HPDE6-E6E7 (cell line): ENCODE results near the gene CREBRF.
"Not testable (repeated sequence)": the region's sequence is repeated elsewhere in the genome, so short reads cannot be mapped to it uniquely, and the experiment has no call there.

Experiments
- DNase-seq: peaks from one replicate; pipeline ENCODE4 v3.0.0; 2011; ENCODE audit warnings: missing footprints; ENCODE audit errors: extremely low spot score

Gene CREBRF

DNA sequence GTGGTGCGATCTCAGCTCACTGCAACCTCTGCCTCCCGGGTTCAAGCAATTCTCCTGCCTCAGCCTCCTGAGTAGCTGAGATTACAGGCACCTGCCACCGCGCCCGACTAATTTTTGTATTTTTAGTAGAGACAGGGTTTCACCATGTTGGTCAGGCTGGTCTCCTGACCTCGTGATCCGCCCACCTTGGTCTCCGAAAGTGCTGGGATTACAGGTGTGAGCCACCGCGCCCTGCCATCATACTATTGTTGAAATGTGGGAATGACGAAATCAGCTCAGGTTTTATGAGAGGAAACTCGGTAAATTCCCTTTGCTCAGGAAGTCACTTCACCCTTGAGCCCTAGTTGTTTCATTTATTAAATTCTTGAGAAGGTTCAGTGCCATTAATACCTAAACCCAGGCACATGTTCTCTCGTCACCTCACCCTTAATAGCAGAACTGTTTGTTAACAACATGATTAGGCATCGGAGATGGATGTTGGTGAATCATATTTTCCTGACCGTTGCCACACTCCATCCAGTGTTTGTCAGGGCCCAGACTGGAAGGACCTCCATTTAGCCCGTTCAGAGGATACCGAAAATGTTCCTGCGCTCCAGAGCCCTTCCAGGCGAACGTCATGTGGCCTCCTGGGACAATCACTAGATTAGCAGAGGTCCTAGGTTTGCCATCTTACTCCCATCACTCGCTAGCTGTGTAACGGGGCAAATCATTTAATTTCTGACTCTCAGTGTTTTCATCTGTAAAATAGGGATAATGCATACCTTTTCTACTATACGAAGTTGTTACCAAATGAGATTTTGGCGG is 20.0 kb upstream of the CREBRF start:
- no peak for DNase-seq

- DNase-seq = no peak
Observed at GRCh38 chr5:173039188-173039587, 17.0 kb upstream of the CREBRF start.

DNA sequence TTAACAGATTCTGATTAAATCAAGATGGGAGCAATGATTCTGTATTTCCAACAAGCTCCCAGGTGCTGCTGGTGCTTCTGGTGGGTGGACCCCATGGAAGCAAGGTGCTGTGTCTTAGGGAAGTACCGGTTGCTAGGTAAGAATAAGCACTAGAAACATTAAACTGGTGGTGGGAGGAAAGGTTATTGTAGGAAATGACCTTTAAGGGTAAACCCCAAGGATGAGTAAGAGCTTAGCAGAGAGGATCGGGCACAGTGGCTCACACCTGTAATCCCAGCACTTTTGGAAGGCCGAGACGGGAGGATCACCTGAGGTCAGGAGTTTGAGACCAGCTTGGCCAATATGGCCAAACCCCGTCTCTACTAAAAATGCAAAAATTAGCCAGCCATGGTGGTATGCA is 16.2 kb upstream of the CREBRF start:
- no peak for DNase-seq

DNA sequence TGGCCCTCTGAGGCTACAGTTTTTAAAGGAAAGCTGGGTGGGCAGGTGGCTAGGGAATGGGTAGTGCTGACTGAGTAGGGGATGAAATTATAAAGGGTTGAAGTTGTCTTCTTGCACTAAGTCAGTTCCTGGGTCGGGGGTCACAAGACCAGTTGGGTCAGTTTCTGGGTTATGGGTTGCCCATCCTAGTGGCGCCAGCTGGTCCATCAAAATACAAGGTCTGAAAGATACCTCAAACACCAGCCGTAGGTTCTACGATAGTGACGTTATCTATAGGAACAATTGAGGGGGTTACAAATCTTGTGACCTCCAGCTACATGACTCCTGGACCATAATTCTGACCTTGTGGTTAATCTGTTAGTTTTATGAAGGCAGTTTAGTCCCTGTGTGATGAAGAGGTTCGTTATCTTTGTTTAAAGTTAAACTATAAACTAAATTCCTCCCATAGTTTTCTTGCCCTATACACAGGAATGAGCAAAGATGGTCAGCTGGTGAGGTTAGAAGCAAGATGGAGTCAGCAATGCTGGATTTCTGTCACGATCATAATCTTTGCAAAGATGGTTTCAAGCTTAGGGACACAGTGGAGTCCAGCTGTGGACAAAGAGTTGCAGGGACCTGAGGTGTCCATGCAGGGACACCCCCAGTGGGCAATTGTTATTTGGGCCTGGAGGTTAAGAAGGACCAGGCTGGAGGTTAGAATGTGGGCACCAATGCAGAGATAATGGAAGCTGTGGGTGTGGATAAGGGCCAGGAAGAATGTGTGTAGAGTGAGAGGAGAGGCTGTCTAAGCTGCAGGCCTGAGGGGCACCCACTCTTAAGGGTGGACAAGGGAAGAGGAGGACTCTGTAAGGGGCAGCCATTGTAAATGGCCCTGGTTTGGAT is 14.0 kb upstream of the CREBRF start:
- DNase-seq = no peak

DNA sequence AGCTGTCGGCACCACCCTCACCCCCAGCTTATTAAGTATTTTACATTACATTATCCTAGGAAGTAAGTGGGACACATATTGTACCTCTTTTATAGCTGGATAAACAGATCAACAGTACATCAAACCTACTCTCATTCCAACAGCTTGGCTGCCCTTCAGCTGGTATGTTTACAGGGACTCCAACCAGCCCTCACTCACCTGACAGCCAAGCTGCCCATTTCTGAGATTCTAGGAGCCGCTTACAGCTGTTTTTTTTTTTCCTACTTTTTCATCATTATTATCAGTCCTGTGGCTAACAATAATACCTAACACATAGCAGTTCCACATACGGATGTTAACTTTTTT is 13.4 kb upstream of the CREBRF start:
- DNase-seq = no peak

- DNase-seq = no peak
Observed at GRCh38 chr5:173045474-173045873, 10.7 kb upstream of the CREBRF start.

GRCh38 chr5:173047096-173047837 is 8.9 kb upstream of the CREBRF start:
- not testable (repeated sequence) for DNase-seq

GRCh38 chr5:173047838-173048105 is 8.4 kb upstream of the CREBRF start:
- DNase-seq = no peak

DNA sequence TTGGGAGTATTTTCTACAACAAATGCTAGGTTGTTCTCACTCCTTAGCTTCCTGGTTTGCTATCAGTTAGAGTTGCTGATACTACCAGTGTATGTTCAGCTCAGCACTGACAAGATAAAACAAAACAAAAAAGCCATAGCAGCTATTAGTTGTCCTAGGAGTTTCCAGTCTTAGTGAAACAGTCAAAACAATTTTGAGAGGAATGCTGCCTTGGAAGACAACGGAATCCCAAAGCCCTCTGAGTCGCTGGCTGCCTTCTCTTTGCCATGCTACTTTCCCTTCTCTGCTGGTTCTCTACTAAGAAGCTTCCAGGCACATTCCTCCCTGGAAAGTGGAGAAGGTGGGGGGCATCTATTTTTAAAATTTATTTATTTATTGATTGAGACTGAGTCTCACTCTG is 5.4 kb upstream of the CREBRF start:
- no peak for DNase-seq

- no peak for DNase-seq
Observed at GRCh38 chr5:173051746-173052145, 4.4 kb upstream of the CREBRF start.

GRCh38 chr5:173053041-173053440 is 3.1 kb upstream of the CREBRF start:
- DNase-seq = no peak

GRCh38 chr5:173055042-173055721 is 970 bp upstream of the CREBRF start:
- no peak for DNase-seq

DNA sequence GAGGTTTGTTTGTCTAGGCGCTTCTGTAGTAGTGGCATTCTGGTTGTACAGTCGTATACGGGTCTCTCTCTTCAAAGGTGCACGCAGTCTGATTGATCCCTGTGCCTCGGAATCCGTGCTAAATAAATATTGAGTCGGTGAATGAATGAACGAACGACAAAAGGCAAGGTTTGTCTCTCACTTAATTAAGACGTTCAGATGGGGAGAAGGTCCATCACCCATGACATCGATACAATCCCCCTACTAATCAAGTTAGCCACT is 500 bp upstream of the CREBRF start:
- DNase-seq = no peak

- peak; percentile 62 for DNase-seq
Observed at GRCh38 chr5:173056783-173057061, 570 bp downstream of the CREBRF start.

DNA sequence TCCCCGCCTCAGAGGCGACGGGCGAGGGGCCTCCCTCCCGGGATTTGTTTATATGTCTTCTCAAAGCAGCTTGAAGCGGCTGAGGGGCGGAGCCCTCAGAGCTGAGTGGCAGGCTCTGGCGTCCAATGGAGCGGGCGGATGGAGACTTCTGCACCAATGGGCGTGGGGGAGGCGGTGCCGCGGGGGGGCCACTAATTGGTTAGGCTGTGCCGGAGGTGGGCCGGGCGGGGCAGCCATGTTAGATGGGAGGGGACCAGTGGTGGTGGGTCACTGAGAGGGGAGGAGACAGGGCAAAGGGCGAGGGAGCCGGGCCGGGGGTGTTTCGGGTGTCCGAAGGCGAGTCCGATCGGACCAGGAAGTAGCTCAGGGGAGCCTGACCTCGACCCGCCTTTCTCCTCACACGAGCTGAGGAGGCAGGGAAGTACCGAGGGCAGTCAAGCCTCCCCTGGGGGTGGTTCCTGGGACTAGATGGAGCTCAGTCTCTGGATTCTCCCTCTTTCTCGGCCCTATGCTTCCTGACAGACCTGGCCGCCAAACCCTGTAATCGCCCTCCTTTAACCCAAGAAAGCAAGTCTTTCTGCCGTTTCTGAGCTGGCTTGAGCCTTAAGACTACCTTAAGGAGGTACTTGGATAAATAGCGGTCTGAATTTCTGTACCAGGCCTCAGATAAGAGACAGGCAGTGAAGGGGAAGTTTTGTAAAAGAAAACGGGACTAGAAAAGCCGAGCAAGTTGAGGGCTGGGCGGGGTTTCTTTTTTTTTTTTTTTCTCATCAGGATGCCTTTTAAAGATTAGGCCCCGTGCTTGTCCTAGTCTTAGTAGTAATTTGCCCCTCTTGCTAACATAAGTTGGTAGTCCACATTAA is 1.1 kb downstream of the CREBRF start:
- peak; percentile 99 for DNase-seq

DNA sequence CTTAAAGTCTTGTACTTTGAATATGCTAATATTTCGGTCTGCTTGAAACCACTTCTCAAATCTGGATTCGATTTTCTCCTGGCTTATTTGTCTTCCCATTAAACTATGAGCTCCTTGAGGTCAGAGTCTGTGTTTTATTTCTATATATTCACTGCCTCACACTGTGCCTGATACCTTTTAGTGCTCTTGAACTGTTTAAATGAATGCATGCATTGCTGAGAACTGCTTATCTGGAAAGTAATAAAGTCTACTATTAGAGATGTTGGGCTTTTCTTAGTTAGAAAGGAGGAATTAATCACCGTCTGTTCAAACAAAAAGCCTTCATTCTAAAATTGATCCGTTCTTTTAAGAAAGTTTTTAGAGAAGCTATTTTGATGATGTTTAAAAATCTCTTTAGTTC is 6.0 kb downstream of the CREBRF start:
- no peak for DNase-seq

DNA sequence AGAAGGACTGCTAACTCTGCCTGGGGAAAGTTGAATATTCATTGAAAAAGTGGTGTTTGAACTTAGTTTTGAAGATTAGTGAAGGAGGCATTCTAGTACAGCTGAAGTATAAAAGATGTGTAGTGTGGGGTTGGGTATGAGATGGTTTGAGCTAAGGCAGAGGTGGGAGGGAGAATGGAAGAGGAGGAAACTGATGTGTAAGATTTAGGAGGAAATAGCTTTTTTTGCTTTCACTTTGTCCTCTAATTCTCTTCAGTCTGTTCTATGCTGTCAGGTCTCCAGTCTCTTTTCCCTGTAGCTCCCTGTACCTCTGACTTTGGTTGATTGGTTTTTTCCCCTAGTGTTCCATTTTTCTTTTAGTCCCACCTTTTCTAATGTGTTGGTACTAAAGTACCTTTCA is 9.0 kb downstream of the CREBRF start:
- no peak for DNase-seq

DNA sequence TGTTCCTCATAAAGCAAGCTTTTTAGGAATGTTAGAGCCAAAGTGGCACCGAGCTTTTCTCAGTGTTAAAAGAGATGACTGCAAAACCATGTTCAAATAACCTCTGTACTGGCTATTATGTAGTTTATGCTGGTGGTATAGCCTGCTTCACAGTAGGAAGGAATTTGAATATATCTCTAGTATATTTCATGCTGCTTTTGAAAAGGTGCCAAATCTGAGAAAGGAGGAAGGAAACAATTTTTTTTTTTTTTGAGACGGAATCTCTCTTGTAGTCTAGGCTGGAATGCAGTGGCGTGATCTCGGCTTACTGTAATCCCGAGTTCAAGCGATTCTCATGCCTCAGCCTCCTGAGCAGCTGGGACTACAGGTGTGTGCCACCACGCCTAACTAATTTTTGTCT is 13.5 kb downstream of the CREBRF start:
- DNase-seq = no peak

GRCh38 chr5:173075137-173075843 is 19.1 kb downstream of the CREBRF start:
- DNase-seq = no peak

DNA sequence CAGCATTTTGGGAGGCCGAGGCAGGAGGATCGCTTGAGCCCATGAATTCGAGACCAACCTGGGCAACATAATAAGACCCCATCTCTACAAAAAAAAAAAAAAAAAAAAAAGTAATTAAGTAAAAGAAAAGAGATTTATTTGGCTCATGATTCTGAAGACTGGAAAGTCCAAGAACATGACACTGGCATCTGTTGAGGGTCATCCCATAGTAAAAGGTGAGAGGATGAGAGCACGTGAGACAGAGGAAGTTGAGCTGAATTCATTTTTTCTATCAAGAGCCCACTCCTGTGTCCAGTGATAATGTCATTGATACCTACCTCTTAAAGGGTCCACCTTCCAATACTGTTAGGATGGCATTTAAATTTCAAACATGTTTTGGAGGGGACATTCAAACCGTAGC is 19.8 kb downstream of the CREBRF start:
- DNase-seq = no peak

DNA sequence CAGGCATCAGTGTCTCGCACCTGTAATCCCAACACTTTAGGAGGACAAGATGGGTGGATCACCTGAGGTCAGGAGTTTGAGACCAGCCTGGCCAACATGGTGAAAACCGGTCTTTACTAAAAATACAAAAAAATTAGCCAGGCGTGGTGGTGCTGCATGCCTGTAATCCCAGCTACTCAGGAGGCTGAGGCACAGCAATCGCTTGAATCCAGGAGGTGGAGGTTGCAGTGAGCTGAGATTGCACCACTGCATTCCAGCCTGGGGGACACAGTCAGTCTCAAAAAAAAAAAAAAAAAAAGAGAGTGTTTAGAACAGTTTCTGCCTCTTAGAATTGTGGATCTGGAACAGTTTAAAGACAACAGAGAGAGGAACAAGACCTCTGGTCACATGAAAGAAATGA is 20.3 kb downstream of the CREBRF start:
- DNase-seq = not testable (repeated sequence)
